ENCODE data around the gene RABEPK. TPM values are rescaled to one million over a fixed set of nuclear protein-coding genes. Genes with fewer than 3 reads are reported as not detected.
A peak's percentile ranks its signal among the peaks of the same experiment; 100 is the strongest.

The RABEPK gene
- polyA plus RNA-seq, 1 donor (not counting 4 experiments of a cell fraction or from before 2014, with no cell fraction given) = 33.4 TPM

GRCh38 chr9:125260561-125260960 lies 60.2 kb downstream of the RABEPK start:
- no peak overlapping the region for H3K27ac ChIP-seq (ENCODE audit: control insufficient read depth, insufficient read depth, low read length)
- no peaks in the 10 kb centered on the region for H3K36me3 ChIP-seq (ENCODE audit: control insufficient read depth in 2 of 2, extremely low read depth in 1 of 2, insufficient read depth in 2 of 2, low read length in 2 of 2)
- no peaks in the 10 kb centered on the region for H4K20me1 ChIP-seq (ENCODE audit: control insufficient read depth, extremely low read depth, insufficient read depth, low read length)
- H3K27me3 ChIP-seq (ENCODE audit: control insufficient read depth, extremely low read depth, insufficient read depth, low read length) = no peaks in the 10 kb centered on the region
- TF ChIP-seq, protein P1, sequence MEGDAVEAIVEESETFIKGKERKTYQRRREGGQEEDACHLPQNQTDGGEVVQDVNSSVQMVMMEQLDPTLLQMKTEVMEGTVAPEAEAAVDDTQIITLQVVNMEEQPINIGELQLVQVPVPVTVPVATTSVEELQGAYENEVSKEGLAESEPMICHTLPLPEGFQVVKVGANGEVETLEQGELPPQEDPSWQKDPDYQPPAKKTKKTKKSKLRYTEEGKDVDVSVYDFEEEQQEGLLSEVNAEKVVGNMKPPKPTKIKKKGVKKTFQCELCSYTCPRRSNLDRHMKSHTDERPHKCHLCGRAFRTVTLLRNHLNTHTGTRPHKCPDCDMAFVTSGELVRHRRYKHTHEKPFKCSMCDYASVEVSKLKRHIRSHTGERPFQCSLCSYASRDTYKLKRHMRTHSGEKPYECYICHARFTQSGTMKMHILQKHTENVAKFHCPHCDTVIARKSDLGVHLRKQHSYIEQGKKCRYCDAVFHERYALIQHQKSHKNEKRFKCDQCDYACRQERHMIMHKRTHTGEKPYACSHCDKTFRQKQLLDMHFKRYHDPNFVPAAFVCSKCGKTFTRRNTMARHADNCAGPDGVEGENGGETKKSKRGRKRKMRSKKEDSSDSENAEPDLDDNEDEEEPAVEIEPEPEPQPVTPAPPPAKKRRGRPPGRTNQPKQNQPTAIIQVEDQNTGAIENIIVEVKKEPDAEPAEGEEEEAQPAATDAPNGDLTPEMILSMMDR (optimal IDR thresholded peaks at IDR 0.05 in 1 of 3, IDR thresholded peaks at IDR 0.05 in 1 of 3, conservative IDR thresholded peaks at IDR 0.05 in 1 of 3; ENCODE audit: extremely low read depth in 1 of 3, insufficient read depth in 2 of 3, low read length in 3 of 3) = no peak
- no peak for TF ChIP-seq EZH2 (IDR thresholded peaks at IDR 0.05; ENCODE audit: low read length)
- dilution Hi-C loops (cut with MboI; ENCODE audit: extremely low pct_ligation_motif_present, low sequenced_read_pairs) = no loop called here
- no peak overlapping the region for H3K4me2 ChIP-seq (ENCODE audit: control insufficient read depth, extremely low read depth, insufficient read depth, low read depth, low read length)
- peaks cover 39% of the 10 kb centered on the region for H3K79me2 ChIP-seq (ENCODE audit: control insufficient read depth, insufficient read depth, low read length)
- no peaks in the 10 kb centered on the region for H3K9me3 ChIP-seq (ENCODE audit: control insufficient read depth, low read depth, low read length)
- H3K9ac ChIP-seq (ENCODE audit: control insufficient read depth, extremely low read depth, insufficient read depth, low read length) = no peak overlapping the region
- DNase-seq (ENCODE audit: low read depth, low spot score) (no peak), FAIRE-seq (no peak)
- no peak overlapping the region for H3K4me3 ChIP-seq (ENCODE audit: control insufficient read depth in 2 of 3, extremely low read depth in 1 of 3, insufficient read depth in 2 of 3, low read depth in 1 of 3, low read length in 3 of 3)
- H3K4me1 ChIP-seq (ENCODE audit: control insufficient read depth, extremely low read depth, insufficient read depth, low read length) = peaks cover 10% of the 10 kb centered on the region
- H3K9me1 ChIP-seq (ENCODE audit: control insufficient read depth, extremely low read depth, insufficient read depth, low read length) = no peaks in the 10 kb centered on the region
- no peak overlapping the region for H2AFZ ChIP-seq (ENCODE audit: control insufficient read depth, low read length)

DNA sequence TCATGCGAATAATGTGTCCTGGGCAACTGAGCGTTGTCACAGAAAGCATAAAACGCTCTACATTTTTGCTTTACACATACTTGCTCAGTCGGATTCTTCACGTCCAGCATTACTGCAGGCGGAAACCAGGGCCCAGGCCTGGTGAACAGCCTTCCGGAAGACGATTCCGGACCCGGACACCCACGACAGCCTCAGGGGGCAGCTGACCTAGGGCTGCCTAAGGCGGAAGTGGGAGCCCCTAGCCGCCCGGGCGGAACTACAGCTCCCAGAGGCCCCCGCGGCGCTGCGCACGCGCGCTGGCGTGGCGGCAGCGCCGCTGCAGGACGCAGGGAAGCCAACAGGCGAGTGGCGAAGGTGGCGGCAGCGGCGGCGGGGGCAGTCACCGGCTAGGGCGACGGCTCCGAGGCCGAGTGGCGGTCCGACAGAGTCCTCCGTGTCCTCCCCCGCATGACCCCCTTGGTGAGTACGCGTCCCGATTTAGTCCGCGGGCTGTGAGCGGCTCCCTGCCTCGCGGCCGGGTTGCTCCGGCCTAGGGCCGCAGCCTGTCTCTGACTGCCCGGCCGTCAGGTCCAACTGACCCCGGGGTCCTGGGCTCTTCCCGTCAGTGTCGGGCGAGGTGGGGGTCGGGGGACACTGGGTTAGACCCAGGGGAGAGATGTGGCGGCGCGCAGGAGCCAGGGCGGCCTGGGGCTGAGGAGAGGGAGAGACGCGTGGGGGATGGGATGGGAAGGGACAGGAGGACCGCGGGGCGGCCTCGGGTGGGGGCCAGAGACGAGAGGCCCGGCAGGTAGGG lies 61.4 kb downstream of the RABEPK start, which contains the start of gene GAPVD1:
TSS of gene GAPVD1 (plus strand) at position 326 of the 793 bp plus-strand sequence. CDS start 37,096 bp downstream, outside the sequence.
- H3K9ac ChIP-seq (ENCODE audit: control insufficient read depth, extremely low read depth, insufficient read depth, low read length) = peak within 1 kb of the TSS; percentile 87
- H3K4me2 ChIP-seq (ENCODE audit: control insufficient read depth, extremely low read depth, insufficient read depth, low read depth, low read length) = peak within 1 kb of the TSS; percentile 98
- TF ChIP-seq EZH2 (IDR thresholded peaks at IDR 0.05; ENCODE audit: low read length) = no peak
- TF ChIP-seq, protein P1 (optimal IDR thresholded peaks at IDR 0.05 in 1 of 3, IDR thresholded peaks at IDR 0.05 in 1 of 3, conservative IDR thresholded peaks at IDR 0.05 in 1 of 3; ENCODE audit: extremely low read depth in 1 of 3, insufficient read depth in 2 of 3, low read length in 3 of 3) = peak in 2 of 3 experiments; percentile 47 to 49
- peak within 1 kb of the TSS; percentile 77 to 85 (median 85) for H3K4me3 ChIP-seq (ENCODE audit: control insufficient read depth in 2 of 3, extremely low read depth in 1 of 3, insufficient read depth in 2 of 3, low read depth in 1 of 3, low read length in 3 of 3)
- H3K9me1 ChIP-seq (ENCODE audit: control insufficient read depth, extremely low read depth, insufficient read depth, low read length) = no peaks in the 10 kb centered on the region
- H3K27ac ChIP-seq (ENCODE audit: control insufficient read depth, insufficient read depth, low read length) = peak within 1 kb of the TSS; percentile 90
- H4K20me1 ChIP-seq (ENCODE audit: control insufficient read depth, extremely low read depth, insufficient read depth, low read length) = no peaks in the 10 kb centered on the region
- no peaks in the 10 kb centered on the region for H3K36me3 ChIP-seq (ENCODE audit: control insufficient read depth in 2 of 2, extremely low read depth in 1 of 2, insufficient read depth in 2 of 2, low read length in 2 of 2)
- H3K27me3 ChIP-seq (ENCODE audit: control insufficient read depth, extremely low read depth, insufficient read depth, low read length) = no peaks in the 10 kb centered on the region
- dilution Hi-C loops (cut with MboI; ENCODE audit: extremely low pct_ligation_motif_present, low sequenced_read_pairs) = no loop called here
- H3K4me1 ChIP-seq (ENCODE audit: control insufficient read depth, extremely low read depth, insufficient read depth, low read length) = peaks cover 10% of the 10 kb centered on the region
- no peak for DNase-seq (ENCODE audit: low read depth, low spot score)
- no peaks in the 10 kb centered on the region for H3K9me3 ChIP-seq (ENCODE audit: control insufficient read depth, low read depth, low read length)
- H3K79me2 ChIP-seq (ENCODE audit: control insufficient read depth, insufficient read depth, low read length) = peaks cover 44% of the 10 kb centered on the region
- FAIRE-seq = no peak
- H2AFZ ChIP-seq (ENCODE audit: control insufficient read depth, low read length) = peak within 1 kb of the TSS; percentile 99
